Measurements from ENCODE around the gene DPP10. TPM values are rescaled to one million over a fixed set of nuclear protein-coding genes. Genes with fewer than 3 reads are reported as not detected.

The DPP10 gene
- total RNA-seq, 1 donor from 2014 or later: 73.0 TPM

DNA sequence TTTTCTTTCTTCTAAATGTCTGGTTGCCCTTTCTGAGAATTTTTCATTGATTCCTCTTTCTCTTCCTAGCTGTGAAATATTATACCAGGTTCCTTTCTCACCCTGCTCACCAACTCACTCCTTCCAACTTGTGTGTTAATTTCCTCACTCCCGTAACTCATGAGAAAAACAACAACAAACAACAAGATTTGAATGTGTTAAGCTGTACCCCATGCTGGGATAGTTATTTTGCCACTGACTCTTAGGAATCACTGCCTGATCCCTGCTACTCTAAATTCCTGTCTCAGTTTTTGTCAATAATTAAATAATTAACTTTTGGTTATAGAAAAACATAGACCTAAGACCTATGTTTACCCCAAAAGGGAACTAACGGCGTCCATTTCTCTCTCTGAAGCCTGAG lies 242.7 kb downstream of the DPP10 start:
- no peak overlapping the region for H3K4me3 Mint-ChIP-seq
- TF ChIP-seq, protein P1, sequence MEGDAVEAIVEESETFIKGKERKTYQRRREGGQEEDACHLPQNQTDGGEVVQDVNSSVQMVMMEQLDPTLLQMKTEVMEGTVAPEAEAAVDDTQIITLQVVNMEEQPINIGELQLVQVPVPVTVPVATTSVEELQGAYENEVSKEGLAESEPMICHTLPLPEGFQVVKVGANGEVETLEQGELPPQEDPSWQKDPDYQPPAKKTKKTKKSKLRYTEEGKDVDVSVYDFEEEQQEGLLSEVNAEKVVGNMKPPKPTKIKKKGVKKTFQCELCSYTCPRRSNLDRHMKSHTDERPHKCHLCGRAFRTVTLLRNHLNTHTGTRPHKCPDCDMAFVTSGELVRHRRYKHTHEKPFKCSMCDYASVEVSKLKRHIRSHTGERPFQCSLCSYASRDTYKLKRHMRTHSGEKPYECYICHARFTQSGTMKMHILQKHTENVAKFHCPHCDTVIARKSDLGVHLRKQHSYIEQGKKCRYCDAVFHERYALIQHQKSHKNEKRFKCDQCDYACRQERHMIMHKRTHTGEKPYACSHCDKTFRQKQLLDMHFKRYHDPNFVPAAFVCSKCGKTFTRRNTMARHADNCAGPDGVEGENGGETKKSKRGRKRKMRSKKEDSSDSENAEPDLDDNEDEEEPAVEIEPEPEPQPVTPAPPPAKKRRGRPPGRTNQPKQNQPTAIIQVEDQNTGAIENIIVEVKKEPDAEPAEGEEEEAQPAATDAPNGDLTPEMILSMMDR (IDR thresholded peaks at IDR 0.05; ENCODE audit: unreplicated experiment): no peak
- no peak for DNase-seq (ENCODE audit: low spot score in 2 of 2, unreplicated experiment in 2 of 2)
- H3K36me3 Mint-ChIP-seq: no peaks in the 10 kb centered on the region
- no peaks in the 10 kb centered on the region for H3K9me3 Mint-ChIP-seq
- no peaks in the 10 kb centered on the region for H3K4me1 Mint-ChIP-seq
- H3K27me3 Mint-ChIP-seq (ENCODE audit: low read depth): peaks cover 51% of the 10 kb centered on the region
- no peak overlapping the region for H3K27ac Mint-ChIP-seq

GRCh38 chr2:114688241-114688640 lies 245.8 kb downstream of the DPP10 start:
- TF ChIP-seq, protein P1 (IDR thresholded peaks at IDR 0.05; ENCODE audit: unreplicated experiment): no peak
- Mint-ChIP-seq H3K27me3 (ENCODE audit: low read depth) (peaks cover 28% of the 10 kb centered on the region), H3K4me1 (no peaks in the 10 kb centered on the region), H3K4me3 (no peak overlapping the region), H3K27ac (no peak overlapping the region), H3K36me3 (no peaks in the 10 kb centered on the region), H3K9me3 (peaks cover 10% of the 10 kb centered on the region)
- DNase-seq (ENCODE audit: low spot score in 2 of 2, unreplicated experiment in 2 of 2): no peak

- H3K4me3 Mint-ChIP-seq: no peak overlapping the region
- H3K27ac Mint-ChIP-seq: no peak overlapping the region
- no peaks in the 10 kb centered on the region for H3K9me3 Mint-ChIP-seq
- no peaks in the 10 kb centered on the region for H3K36me3 Mint-ChIP-seq
- no peaks in the 10 kb centered on the region for H3K4me1 Mint-ChIP-seq
- H3K27me3 Mint-ChIP-seq (ENCODE audit: low read depth): peaks cover 1% of the 10 kb centered on the region
- no peak for DNase-seq (ENCODE audit: low spot score in 2 of 2, unreplicated experiment in 2 of 2)
- TF ChIP-seq, protein P1 (IDR thresholded peaks at IDR 0.05; ENCODE audit: unreplicated experiment): no peak
These were observed 256.1 kb downstream of the DPP10 start for GRCh38 chr2:114698520-114698919.

DNA sequence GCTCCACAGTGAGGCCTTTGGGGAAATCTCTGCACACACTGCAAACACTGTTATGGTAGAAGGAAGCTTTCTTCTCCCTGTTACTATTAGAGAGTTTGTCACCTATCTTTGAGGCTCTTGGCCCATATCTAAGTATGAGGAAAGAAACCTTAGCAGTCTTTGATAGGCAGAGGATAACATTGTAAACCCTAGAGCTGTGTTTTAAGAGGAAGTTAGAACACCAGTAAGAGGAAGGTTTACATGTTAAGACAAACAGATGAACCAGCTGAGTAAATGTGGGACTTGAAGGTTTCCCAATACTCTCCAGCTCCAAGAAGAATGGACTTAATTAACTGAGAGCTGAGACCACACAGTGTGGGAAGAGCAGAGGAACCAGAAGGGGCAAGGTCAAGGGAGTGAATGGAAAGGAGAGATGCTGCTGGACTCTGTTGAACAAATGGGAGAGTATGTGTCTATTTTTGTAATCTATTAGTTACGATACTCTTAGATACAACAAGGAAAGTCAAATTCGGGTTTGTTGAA lies 257.0 kb downstream of the DPP10 start:
- H3K9me3 Mint-ChIP-seq: no peaks in the 10 kb centered on the region
- no peak overlapping the region for H3K4me3 Mint-ChIP-seq
- no peak for DNase-seq (ENCODE audit: low spot score in 2 of 2, unreplicated experiment in 2 of 2)
- H3K4me1 Mint-ChIP-seq: no peaks in the 10 kb centered on the region
- H3K27me3 Mint-ChIP-seq (ENCODE audit: low read depth): peaks cover 1% of the 10 kb centered on the region
- TF ChIP-seq, protein P1 (IDR thresholded peaks at IDR 0.05; ENCODE audit: unreplicated experiment): no peak
- H3K36me3 Mint-ChIP-seq: no peaks in the 10 kb centered on the region
- no peak overlapping the region for H3K27ac Mint-ChIP-seq

GRCh38 chr2:114700440-114700839 lies 258.0 kb downstream of the DPP10 start:
- Mint-ChIP-seq H3K36me3 (no peaks in the 10 kb centered on the region), H3K27ac (no peak overlapping the region), H3K4me3 (no peak overlapping the region), H3K4me1 (no peaks in the 10 kb centered on the region), H3K27me3 (ENCODE audit: low read depth) (peaks cover 1% of the 10 kb centered on the region), H3K9me3 (no peaks in the 10 kb centered on the region)
- TF ChIP-seq, protein P1 (IDR thresholded peaks at IDR 0.05; ENCODE audit: unreplicated experiment): no peak
- DNase-seq (ENCODE audit: low spot score in 2 of 2, unreplicated experiment in 2 of 2): no peak
